Measurements from ENCODE around the gene RAP1GAP2.

The RAP1GAP2 gene

DNA sequence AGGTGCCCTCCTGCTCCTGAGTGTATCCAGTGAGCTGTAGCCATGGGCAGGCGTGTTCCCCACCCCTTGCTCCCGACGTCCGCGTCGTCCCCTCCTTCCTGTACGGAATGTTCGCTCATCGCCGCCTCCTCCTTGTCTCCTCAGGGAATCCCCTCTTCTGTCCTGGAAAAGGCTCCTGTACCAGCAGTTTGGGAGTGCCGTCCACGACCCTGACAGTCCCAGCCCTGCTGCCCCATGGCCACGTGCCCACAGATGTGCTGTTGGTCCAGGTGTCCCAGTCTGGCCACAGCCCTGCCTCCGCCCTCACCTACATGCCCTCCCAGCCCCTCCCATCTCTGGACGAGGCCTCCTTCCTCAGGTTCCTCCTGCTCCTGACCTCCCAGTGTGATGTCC lies 237.0 kb downstream of the RAP1GAP2 start:
- Histone ChIP-seq H3K36me3 (ENCODE audit: control insufficient read depth in 1 of 2, insufficient read depth in 2 of 2, low read length in 2 of 2) (peaks cover 4 to 13% of the 10 kb centered on the region in 2 donors), H3K9ac (ENCODE audit: low read depth in 1 of 2, low read length in 2 of 2) (no peak overlapping the region), H3K27ac (ENCODE audit: low read depth, low read length) (no peak overlapping the region), H3K9me3 (ENCODE audit: control insufficient read depth in 1 of 2, low read length in 2 of 2) (no peaks in the 10 kb centered on the region), H3K4me3 (ENCODE audit: low read depth in 1 of 2, low read length in 2 of 2) (no peak overlapping the region), H3K4me1 (ENCODE audit: control insufficient read depth in 1 of 2, insufficient read depth in 2 of 2, low read length in 2 of 2) (no peaks in the 10 kb centered on the region), H3K27me3 (ENCODE audit: control insufficient read depth in 1 of 2, insufficient read depth in 2 of 2, low read length in 2 of 2) (no peaks in the 10 kb centered on the region)

GRCh38 chr17:3033741-3034577 lies 237.7 kb downstream of the RAP1GAP2 start:
- Histone ChIP-seq H3K27me3 (ENCODE audit: control insufficient read depth in 1 of 2, insufficient read depth in 2 of 2, low read length in 2 of 2) (no peaks in the 10 kb centered on the region), H3K9me3 (ENCODE audit: control insufficient read depth in 1 of 2, low read length in 2 of 2) (no peaks in the 10 kb centered on the region), H3K27ac (ENCODE audit: low read depth, low read length) (no peak overlapping the region), H3K36me3 (ENCODE audit: control insufficient read depth in 1 of 2, insufficient read depth in 2 of 2, low read length in 2 of 2) (peaks cover 4 to 11% of the 10 kb centered on the region in 2 donors), H3K4me3 (ENCODE audit: low read depth in 1 of 2, low read length in 2 of 2) (no peak overlapping the region), H3K4me1 (ENCODE audit: control insufficient read depth in 1 of 2, insufficient read depth in 2 of 2, low read length in 2 of 2) (no peaks in the 10 kb centered on the region), H3K9ac (ENCODE audit: low read depth in 1 of 2, low read length in 2 of 2) (no peak overlapping the region)

- no peaks in the 10 kb centered on the region for H3K9me3 ChIP-seq (ENCODE audit: control insufficient read depth in 1 of 2, low read length in 2 of 2)
- peaks cover 4 to 6% of the 10 kb centered on the region in 2 donors for H3K36me3 ChIP-seq (ENCODE audit: control insufficient read depth in 1 of 2, insufficient read depth in 2 of 2, low read length in 2 of 2)
- no peaks in the 10 kb centered on the region for H3K27me3 ChIP-seq (ENCODE audit: control insufficient read depth in 1 of 2, insufficient read depth in 2 of 2, low read length in 2 of 2)
- no peak overlapping the region for H3K9ac ChIP-seq (ENCODE audit: low read depth in 1 of 2, low read length in 2 of 2)
- H3K4me3 ChIP-seq (ENCODE audit: low read depth in 1 of 2, low read length in 2 of 2): no peak overlapping the region
- no peaks in the 10 kb centered on the region for H3K4me1 ChIP-seq (ENCODE audit: control insufficient read depth in 1 of 2, insufficient read depth in 2 of 2, low read length in 2 of 2)
- no peak overlapping the region for H3K27ac ChIP-seq (ENCODE audit: low read depth, low read length)
These were observed 238.3 kb downstream of the RAP1GAP2 start for GRCh38 chr17:3034578-3034920.

DNA sequence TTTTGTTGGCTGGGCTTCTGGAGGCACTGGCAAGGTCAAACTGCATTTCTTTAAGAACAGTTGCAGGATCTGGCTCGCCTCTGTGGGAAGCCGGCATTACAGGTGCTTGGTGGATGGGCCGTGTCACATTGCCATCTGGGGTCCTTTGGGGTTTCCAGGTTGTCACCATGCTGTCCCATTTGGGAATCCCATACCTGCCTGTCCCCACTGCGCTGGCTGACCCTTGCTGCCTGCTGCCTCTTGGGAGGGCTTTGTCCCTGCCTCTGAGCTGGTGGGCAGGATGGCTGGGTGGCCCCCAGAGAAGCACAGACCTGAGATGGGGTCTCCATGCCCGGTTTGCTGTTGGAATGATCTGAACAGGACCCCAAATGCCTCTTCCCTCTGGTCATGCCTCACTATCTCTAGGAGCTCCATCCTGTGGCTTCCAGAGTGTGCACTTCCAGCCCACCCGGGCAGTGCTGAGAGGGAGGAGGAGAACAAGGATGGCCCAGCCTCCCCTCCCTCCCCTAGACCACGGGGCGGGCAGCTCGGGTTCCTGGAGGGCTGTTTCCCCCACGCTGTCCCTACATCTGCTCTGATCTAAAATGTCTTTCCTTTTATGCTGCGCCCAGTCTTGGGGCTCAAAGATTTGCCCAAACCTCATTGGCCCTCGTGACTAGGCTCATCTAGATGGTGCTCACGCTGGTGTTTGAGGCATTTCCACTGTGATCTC lies 239.2 kb downstream of the RAP1GAP2 start:
- no peaks in the 10 kb centered on the region for H3K4me1 ChIP-seq (ENCODE audit: control insufficient read depth in 1 of 2, insufficient read depth in 2 of 2, low read length in 2 of 2)
- H3K27ac ChIP-seq (ENCODE audit: low read depth, low read length): no peak overlapping the region
- H3K9ac ChIP-seq (ENCODE audit: low read depth in 1 of 2, low read length in 2 of 2): no peak overlapping the region
- H3K9me3 ChIP-seq (ENCODE audit: control insufficient read depth in 1 of 2, low read length in 2 of 2): no peaks in the 10 kb centered on the region
- no peak overlapping the region for H3K4me3 ChIP-seq (ENCODE audit: low read depth in 1 of 2, low read length in 2 of 2)
- peaks cover 4% of the 10 kb centered on the region in 2 donors for H3K36me3 ChIP-seq (ENCODE audit: control insufficient read depth in 1 of 2, insufficient read depth in 2 of 2, low read length in 2 of 2)
- H3K27me3 ChIP-seq (ENCODE audit: control insufficient read depth in 1 of 2, insufficient read depth in 2 of 2, low read length in 2 of 2): no peaks in the 10 kb centered on the region

DNA sequence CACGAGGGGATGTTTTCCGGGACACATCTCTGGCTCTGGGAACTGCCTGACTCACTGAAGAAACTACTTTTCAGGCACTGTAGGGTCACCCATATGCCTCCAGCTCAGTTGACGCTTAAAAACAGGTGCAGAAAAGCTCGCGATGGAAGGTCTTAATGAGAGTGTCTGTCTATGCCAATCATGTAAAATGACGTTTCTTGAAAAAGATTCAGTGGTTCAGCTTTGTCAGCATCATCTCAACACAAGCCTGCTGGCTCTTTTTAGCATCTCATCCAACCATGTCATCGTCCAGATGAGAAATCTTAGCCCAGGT lies 239.7 kb downstream of the RAP1GAP2 start:
- Histone ChIP-seq H3K4me3 (ENCODE audit: low read depth in 1 of 2, low read length in 2 of 2) (no peak overlapping the region), H3K36me3 (ENCODE audit: control insufficient read depth in 1 of 2, insufficient read depth in 2 of 2, low read length in 2 of 2) (peaks cover under 1% of the 10 kb centered on the region in 2 donors), H3K4me1 (ENCODE audit: control insufficient read depth in 1 of 2, insufficient read depth in 2 of 2, low read length in 2 of 2) (no peaks in the 10 kb centered on the region), H3K9me3 (ENCODE audit: control insufficient read depth in 1 of 2, low read length in 2 of 2) (no peaks in the 10 kb centered on the region), H3K9ac (ENCODE audit: low read depth in 1 of 2, low read length in 2 of 2) (no peak overlapping the region), H3K27me3 (ENCODE audit: control insufficient read depth in 1 of 2, insufficient read depth in 2 of 2, low read length in 2 of 2) (peaks cover 0 to 4% of the 10 kb centered on the region in 2 donors), H3K27ac (ENCODE audit: low read depth, low read length) (no peak overlapping the region)

GRCh38 chr17:3036800-3037199 lies 240.6 kb downstream of the RAP1GAP2 start:
- Histone ChIP-seq H3K27me3 (ENCODE audit: control insufficient read depth in 1 of 2, insufficient read depth in 2 of 2, low read length in 2 of 2) (peaks cover 0 to 5% of the 10 kb centered on the region in 2 donors), H3K4me3 (ENCODE audit: low read depth in 1 of 2, low read length in 2 of 2) (no peak overlapping the region), H3K9me3 (ENCODE audit: control insufficient read depth in 1 of 2, low read length in 2 of 2) (no peaks in the 10 kb centered on the region), H3K4me1 (ENCODE audit: control insufficient read depth in 1 of 2, insufficient read depth in 2 of 2, low read length in 2 of 2) (no peaks in the 10 kb centered on the region), H3K36me3 (ENCODE audit: control insufficient read depth in 1 of 2, insufficient read depth in 2 of 2, low read length in 2 of 2) (no peaks in the 10 kb centered on the region), H3K27ac (ENCODE audit: low read depth, low read length) (no peak overlapping the region), H3K9ac (ENCODE audit: low read depth in 1 of 2, low read length in 2 of 2) (no peak overlapping the region)

DNA sequence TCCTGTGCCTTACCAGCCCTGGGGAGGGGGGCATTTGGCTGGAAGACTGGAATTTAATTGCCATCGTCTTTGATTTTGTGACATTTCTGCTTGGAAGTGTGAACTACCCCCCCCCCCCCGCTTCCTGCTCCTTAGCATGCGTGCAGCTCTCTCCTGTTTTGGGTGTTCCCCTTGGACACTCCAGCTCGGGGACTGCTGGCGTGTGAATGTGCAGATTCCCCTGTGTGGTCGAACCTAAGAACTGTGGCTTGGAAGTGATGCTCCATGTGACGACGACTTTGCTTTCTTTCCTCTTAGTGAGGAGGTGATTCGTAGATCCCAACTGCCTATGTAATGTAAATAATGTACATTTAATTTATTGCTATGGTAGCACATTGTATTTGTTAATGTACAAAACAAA lies 241.0 kb downstream of the RAP1GAP2 start:
- Histone ChIP-seq H3K9ac (ENCODE audit: low read depth in 1 of 2, low read length in 2 of 2) (no peak overlapping the region), H3K27me3 (ENCODE audit: control insufficient read depth in 1 of 2, insufficient read depth in 2 of 2, low read length in 2 of 2) (peaks cover 0 to 5% of the 10 kb centered on the region in 2 donors), H3K36me3 (ENCODE audit: control insufficient read depth in 1 of 2, insufficient read depth in 2 of 2, low read length in 2 of 2) (no peaks in the 10 kb centered on the region), H3K4me3 (ENCODE audit: low read depth in 1 of 2, low read length in 2 of 2) (no peak overlapping the region), H3K9me3 (ENCODE audit: control insufficient read depth in 1 of 2, low read length in 2 of 2) (no peaks in the 10 kb centered on the region), H3K27ac (ENCODE audit: low read depth, low read length) (no peak overlapping the region), H3K4me1 (ENCODE audit: control insufficient read depth in 1 of 2, insufficient read depth in 2 of 2, low read length in 2 of 2) (no peaks in the 10 kb centered on the region)

- Histone ChIP-seq H3K9me3 (ENCODE audit: control insufficient read depth in 1 of 2, low read length in 2 of 2) (peaks cover 5 to 7% of the 10 kb centered on the region in 2 donors), H3K36me3 (ENCODE audit: control insufficient read depth in 1 of 2, insufficient read depth in 2 of 2, low read length in 2 of 2) (no peaks in the 10 kb centered on the region), H3K27me3 (ENCODE audit: control insufficient read depth in 1 of 2, insufficient read depth in 2 of 2, low read length in 2 of 2) (peaks cover 0 to 5% of the 10 kb centered on the region in 2 donors), H3K4me1 (ENCODE audit: control insufficient read depth in 1 of 2, insufficient read depth in 2 of 2, low read length in 2 of 2) (no peaks in the 10 kb centered on the region), H3K27ac (ENCODE audit: low read depth, low read length) (no peak overlapping the region), H3K4me3 (ENCODE audit: low read depth in 1 of 2, low read length in 2 of 2) (no peak overlapping the region), H3K9ac (ENCODE audit: low read depth in 1 of 2, low read length in 2 of 2) (no peak overlapping the region)
These were observed 242.7 kb downstream of the RAP1GAP2 start for GRCh38 chr17:3038941-3039340.

GRCh38 chr17:3039736-3040135 lies 243.5 kb downstream of the RAP1GAP2 start:
- peaks cover 0 to 5% of the 10 kb centered on the region in 2 donors for H3K27me3 ChIP-seq (ENCODE audit: control insufficient read depth in 1 of 2, insufficient read depth in 2 of 2, low read length in 2 of 2)
- no peak overlapping the region for H3K27ac ChIP-seq (ENCODE audit: low read depth, low read length)
- H3K4me3 ChIP-seq (ENCODE audit: low read depth in 1 of 2, low read length in 2 of 2): no peak overlapping the region
- H3K9ac ChIP-seq (ENCODE audit: low read depth in 1 of 2, low read length in 2 of 2): no peak overlapping the region
- no peaks in the 10 kb centered on the region for H3K4me1 ChIP-seq (ENCODE audit: control insufficient read depth in 1 of 2, insufficient read depth in 2 of 2, low read length in 2 of 2)
- H3K36me3 ChIP-seq (ENCODE audit: control insufficient read depth in 1 of 2, insufficient read depth in 2 of 2, low read length in 2 of 2): no peaks in the 10 kb centered on the region
- H3K9me3 ChIP-seq (ENCODE audit: control insufficient read depth in 1 of 2, low read length in 2 of 2): peaks cover 12 to 13% of the 10 kb centered on the region in 2 donors

- H3K27me3 ChIP-seq (ENCODE audit: control insufficient read depth in 1 of 2, insufficient read depth in 2 of 2, low read length in 2 of 2): peaks cover 0 to 5% of the 10 kb centered on the region in 2 donors
- no peak overlapping the region for H3K9ac ChIP-seq (ENCODE audit: low read depth in 1 of 2, low read length in 2 of 2)
- H3K4me3 ChIP-seq (ENCODE audit: low read depth in 1 of 2, low read length in 2 of 2): no peak overlapping the region
- no peak overlapping the region for H3K27ac ChIP-seq (ENCODE audit: low read depth, low read length)
- H3K9me3 ChIP-seq (ENCODE audit: control insufficient read depth in 1 of 2, low read length in 2 of 2): peaks cover 12 to 13% of the 10 kb centered on the region in 2 donors
- H3K4me1 ChIP-seq (ENCODE audit: control insufficient read depth in 1 of 2, insufficient read depth in 2 of 2, low read length in 2 of 2): no peaks in the 10 kb centered on the region
- no peaks in the 10 kb centered on the region for H3K36me3 ChIP-seq (ENCODE audit: control insufficient read depth in 1 of 2, insufficient read depth in 2 of 2, low read length in 2 of 2)
These were observed 244.6 kb downstream of the RAP1GAP2 start for GRCh38 chr17:3040882-3041281.

All from duodenal mucosa (tissue), 2 donors.